Stimulated activated CD4-positive, alpha-beta T cell treated with anti-CD3 and anti-CD28 coated beads, Interleukin-4, amount 100 ng/mL, for 4 hours (primary cell): ENCODE results near the gene TIGD4.

Experiments used
- DNase-seq, 2 experiments: peaks; one replicate each; pipeline ENCODE4 v3.0.0-alpha.2; 2020

The TIGD4 gene

DNA sequence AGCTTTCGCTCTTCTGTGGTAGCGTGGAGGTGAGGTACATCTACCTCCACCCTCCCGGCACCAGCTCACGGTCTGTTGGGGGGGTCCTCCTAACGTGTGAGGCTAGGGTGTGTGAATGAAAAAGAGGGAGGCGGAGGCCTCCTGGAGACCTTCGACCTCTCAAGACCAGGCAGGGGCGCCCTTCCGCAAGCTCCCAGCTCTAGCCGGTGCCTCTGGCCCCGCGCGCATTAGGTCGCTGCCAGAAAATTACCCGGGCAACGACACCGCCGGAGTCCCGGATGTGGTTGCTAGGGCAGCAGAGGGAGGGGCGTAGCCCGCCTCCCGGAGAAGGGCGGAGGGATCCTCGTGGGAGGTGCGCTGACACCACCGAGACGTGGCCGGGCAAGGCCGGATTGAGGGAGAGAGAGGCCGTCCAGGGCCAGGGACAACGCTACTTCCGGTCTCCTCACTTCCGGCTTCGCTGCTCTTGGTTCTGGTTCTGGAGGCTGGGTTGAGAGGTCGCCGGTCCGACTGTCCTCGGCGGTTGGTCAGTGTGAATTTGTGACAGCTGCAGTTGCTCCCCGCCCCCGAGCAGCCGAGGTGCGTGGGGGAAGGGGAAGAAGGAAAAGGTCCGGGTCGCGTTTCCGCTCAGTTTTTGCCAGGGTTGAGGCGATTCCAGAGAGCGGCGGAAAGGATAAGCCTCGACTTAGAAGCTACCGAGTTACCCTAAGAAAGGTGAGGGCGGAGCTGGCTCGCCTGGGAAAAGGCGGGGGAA, at the start of gene TIGD4, which contains the start of gene ARFIP1:
Gene TIGD4, minus strand, starts transcription at position 218 of the 754 bp plus-strand sequence. CDS start 8,726 bp downstream, outside the sequence.
Gene ARFIP1, plus strand, starts transcription at position 442 of the 754 bp plus-strand sequence. CDS start 49,680 bp downstream, outside the sequence.
- DNase-seq, result peak; percentile 87 to 92

DNA sequence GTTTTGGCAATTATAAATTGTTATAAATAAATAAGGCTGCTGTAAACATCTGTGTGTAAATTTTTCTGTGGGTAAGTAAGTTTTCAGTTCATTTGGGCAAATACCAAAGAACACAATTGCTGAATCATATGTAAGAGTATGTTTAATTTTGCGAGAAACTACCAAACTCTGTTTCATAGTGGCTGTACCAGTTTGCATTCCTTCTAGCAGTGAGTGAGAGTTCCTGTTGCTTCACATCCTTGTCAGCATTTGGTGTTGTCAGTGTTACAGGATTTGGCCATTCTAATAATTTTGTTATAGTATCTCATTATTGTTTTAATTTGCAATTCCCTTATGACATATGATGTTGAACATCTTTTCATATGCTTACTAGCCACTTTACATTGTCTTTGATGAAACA, 48.6 kb upstream of the TIGD4 start:
- no peak for DNase-seq

DNA sequence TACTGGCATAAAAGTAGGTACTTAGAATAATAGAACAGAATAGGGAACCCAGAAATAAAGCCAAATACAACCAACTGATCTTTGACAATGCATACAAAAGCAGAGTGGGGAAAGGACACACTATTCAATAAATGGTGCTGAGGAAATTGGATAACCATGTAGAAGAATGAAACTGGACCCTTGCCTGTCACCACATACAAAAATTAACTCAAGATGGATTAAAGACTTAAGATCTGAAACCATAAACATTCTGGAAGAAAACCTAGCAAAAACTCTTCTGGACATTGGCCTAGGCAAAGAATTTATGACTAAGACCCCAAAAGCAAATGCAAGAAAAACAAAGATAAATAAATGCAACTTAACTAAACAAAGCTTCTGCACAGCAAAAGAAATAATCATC, 45.8 kb upstream of the TIGD4 start:
- DNase-seq, result no peak

DNA sequence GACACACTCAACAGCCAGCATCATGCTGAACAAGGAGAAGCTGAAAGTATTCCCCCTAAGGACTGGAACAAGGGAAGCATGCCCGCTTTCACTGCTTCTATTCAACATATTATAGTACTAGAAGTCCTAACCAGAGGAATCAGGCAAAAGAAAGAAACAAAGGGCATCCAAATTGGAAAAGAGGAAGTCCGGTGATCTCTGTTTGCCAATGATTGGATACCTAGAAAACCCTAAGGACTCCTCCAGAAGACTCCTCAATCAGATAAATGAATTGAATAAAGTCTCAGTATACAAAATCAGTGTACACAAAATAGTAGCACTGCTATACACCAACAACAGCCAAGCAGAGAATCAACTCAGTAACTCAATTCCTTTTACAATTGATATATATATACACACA, 45.0 kb upstream of the TIGD4 start:
- DNase-seq, result no peak

DNA sequence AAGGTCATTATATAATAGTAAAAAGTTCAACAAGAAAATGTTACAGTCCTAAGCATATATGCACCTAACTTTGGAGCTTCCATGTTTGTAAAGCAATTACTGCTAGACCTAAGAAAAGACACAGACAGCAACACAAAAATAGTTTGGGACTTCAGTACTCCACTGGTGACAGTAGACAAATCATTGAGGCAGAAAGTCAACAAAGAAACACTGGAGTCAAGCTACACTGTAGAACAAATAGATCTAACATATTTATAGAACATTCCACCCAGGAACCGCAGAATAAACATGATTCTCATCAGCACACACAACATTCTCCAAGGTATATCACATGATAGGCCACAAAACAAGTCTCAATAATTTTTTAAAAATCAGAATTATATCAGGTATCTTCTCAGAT, 42.8 kb upstream of the TIGD4 start:
- DNase-seq, result no peak

DNA sequence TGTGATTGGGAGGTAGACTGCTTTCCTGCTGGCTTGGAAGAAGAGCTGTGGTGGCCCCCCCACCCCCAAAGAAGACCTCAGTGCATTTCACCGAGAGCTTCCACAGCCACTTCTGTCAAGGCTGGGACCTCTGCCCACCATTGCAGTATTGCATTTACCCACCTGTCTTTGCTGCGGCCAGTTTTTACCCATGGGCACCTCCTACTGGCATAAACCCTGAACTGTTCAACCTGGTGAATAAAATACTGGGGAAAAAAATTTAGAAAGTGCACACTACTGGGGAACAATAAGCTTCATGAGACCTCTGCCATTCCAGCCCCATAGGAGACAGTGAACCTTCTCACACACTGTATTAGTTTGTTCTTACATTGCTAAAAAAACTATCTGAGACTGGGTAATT, 40.5 kb upstream of the TIGD4 start:
- DNase-seq, result no peak

DNA sequence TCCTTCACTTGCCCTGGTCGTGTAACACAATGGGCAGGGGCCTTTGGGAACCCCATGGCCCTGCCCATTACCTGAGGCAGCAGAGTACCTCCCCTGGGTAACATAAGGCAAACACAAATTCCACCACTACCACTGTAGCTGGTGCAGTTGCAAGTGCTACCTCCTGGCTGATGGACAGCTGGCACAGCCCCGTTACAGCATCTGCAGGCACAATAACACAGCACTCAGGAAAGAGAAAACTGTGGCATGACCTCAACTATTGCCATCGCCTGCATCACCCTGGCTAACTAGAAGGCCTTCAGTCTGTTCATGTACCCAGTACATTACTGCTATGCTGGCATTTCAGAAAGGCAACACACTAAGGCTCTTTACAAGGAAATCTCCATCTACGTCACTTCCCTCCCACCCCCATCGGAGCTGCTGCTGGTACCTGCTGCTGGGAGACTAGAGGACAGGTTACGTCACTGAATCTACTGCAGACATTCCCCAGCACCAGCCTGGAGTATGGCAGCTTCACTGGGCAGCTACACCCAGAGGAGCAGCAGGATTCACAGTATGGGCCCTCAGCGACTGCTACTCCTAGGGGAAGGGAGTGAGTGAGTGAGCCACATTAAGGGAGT, 39.6 kb upstream of the TIGD4 start:
- no peak for DNase-seq

DNA sequence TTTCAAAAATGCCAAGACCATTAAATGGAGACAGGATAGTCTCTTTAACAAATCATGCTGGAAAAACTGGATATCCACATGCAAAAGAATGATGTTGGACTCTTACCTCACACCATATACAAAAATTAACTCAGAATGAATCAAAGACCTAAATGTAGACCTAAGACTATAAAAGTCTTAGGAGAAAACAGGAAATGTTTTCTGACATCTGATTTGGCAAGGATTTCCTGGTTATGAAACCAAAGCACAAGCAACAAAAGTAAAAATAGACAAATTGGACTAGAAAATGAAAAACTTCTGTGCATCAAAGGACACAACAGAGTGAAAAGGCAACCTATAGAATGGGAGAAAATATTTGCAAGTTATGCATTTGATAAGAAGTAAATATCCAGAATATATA, 37.8 kb upstream of the TIGD4 start:
- no peak for DNase-seq

DNA sequence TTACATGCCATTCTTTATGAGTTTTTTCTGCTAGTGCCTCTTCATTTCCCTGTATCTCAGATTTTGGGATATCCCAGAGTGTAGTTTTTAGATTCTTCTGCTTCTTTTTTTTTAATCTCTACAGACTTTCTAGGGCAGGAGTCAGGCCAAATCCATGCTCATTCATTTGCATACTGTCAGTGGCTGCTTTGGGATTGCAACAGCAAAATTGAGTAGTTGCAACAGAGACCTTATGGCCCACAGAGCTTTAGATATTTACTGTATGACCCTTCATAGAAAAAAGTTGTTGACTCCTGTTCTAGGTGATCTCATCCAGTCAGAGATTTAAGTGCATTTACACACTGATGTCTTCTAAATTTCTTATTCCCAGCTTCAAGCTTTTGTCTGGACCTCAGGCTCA, 35.5 kb upstream of the TIGD4 start:
- DNase-seq, result no peak

DNA sequence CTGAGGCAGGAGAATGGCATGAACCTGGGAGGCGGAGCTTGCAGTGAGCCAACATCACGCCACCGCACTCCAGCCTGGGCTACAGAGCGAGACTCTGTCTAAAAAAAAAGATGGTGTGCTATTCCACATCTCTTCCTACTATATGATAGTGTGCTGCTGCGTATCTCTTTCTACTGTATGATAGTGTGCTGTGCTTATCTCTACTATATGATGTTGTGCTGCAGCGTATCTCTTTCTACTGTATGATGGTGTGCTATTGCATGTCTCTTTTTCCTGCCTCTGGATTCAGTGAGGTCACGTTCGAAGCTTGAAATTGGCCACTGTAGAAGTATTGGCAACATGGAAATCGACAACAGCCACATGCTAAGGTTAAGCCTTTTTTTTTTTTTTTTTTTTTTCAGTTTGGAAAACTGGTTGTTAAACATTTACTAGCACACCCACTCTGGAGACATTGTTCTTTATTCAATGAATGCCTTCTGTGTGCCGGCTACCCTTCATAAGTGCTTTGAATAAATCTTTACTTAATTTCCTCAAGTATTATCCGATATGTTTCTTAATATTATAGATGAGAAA, 31.3 kb upstream of the TIGD4 start:
- no peak for DNase-seq

DNA sequence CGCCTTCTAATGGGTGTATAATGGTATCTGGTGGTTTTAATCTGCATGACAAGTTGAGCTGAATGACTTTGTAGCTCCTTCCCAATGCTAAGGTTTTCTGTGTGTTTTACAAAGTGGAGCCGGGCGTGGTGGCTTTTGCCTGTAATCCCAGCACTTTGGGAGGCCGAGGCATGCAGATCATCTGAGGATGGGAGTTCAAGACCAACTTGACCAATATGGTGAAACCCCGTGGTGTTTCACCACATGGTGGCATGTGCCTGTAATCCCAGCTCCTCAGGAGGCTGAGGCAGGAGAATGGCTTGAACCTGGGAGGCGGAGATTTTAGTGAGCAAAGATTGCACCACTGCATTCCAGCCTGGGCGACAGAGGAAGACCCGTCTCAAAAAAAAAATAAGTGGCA, 29.1 kb upstream of the TIGD4 start:
- DNase-seq, result no peak

DNA sequence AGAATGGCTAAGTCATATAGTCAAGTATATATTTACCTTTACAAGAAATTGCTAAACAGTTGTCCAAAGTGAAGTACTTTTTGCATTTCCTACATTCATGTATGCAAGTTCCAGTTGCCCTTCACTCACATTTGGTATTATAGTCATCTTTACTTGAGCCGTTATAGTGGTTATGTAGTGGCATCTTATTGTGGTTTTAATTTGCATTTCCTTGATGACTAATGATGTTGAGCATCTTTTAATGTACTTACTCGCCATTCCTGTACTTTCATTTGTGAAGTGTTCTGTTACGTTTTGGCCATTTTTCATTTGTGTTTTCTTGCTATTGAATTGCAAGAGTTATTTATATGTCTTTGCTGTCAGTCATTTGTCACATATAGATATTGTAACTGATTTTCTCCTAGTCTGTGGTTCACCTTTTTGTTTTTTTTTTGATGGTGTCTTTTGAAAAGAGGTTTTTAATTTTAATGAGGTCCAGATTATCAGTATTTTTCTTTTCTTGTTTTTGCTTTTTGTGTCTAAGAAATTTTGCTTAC, 27.8 kb upstream of the TIGD4 start:
- DNase-seq, result no peak

DNA sequence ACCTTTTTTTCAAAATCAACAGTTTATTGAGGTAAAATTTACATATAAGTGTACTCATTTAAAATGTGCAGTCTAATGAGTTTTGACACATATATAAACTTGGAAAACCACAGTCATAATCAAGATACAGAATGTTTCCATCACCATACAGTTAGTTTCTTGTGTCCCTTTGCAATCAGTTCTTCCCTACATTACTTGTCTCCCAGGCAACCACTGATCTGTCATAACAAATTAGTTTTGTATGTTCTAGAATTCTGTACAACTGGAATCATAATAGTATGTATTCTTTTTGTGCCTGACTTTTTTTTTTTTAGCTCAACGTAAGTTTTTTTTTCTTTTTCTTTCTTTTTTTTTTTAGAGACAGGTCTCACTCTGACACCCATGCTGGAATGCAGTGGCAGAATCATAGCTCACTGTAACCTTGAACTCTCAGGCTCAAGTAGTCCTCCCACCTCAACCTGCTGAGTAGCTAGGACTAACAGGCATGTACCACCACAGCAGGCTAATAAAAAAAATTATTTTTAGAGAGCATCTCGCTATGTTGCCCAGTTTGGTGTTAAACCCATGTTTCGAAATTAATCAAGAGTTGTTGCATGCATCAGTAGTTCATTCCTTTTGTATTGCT, 27.1 kb upstream of the TIGD4 start:
- no peak for DNase-seq

DNA sequence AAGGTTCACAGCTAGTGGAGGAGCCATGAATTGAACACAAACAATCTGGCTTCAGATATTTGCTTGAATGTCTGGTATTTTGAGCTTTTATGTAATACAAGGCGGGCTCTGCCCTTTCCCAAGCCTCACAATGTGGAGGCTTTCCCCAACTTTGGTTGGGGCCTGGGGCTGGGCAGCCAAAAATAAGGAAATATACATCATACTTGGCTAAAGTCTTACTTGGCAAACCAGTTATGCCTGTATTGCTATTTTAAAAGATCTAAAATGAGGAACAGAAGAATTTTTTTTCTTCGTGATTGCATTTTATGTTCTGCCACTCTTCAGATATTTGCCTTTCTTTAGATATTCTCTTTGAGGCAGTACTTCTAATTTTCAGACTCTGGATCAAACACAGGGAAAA, 26.3 kb upstream of the TIGD4 start:
- no peak for DNase-seq

DNA sequence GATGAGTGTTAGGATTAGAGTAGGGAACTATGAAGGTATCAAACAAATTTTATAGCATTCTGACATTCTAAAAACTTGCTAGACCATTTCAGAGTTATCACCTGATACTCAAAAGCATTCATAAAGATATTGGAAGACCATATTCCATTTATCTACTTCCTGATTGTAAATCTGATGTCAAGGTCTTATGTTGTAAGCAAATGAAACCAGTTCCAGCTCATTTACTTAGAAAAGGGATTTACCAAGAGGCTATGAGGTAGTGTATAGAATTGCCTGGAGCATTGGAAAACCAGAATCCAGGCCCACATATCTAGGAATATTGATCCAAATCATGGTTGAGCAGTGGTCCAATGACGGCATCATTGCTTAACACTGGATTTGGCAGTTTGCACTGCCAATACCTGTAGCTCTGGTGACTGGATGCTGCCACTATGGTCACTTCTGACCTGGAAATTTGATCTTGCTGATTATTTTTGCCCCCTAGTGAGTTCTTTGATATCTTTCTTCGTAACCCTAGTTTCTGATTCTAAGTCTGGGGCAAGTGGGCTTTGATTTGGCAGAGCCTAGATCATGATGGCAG, 25.6 kb upstream of the TIGD4 start:
- no peak for DNase-seq

DNA sequence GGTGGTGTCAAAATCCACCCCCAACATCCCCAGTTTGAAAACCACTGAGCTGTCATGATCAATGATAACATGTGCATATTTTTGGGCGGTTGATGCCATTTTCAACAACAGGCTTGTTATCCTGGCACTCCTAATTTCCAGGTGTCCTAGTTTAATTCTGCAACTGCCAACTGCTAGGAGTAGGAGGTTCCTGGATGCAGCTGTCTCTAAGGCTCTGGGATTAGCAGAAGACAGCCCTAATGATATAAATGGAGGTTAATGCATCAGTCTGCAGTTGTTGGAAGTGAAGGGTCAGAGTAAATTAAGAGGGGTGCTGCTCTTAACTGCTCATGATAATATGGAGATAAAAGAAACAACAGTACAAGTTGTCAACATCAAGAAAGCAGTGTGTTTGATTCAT, 24.0 kb upstream of the TIGD4 start:
- no peak for DNase-seq

DNA sequence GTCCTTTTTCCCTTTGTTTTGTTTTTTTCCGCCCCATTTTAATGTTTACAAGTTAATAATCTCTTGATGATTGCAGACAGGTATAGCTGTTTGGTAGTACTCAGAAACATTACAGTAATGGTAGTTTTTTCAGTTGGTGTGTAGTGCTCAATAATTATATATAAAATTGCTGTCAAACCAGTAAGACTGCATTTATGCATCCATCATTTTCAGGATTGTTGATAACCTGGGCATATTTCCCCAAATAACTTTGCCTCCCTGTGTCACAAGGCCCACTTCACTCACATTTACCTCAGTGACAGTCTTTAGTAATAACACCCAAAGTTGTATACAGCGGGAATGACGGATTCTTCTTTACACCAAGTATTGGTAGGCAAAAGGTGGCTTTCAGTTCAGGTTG, 16.4 kb upstream of the TIGD4 start:
- DNase-seq, result no peak

DNA sequence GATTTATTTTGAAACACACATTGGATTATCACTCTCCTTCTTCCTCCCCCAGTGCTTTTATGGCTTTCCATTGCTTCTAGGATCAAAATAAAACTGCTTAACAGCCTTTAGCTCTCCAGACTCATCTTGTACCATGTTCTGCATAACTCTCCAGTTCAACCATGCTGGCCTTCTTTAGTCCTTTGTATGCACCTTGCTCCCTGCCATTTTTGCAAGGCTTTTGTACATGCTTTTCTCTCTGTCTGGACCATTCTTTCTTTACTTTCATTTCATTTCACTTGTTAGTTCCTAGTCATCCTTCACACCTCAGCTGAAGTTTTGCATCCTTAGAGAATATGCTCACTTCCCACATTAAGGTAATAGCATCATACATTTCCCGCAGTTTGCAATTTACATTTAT, 7.1 kb upstream of the TIGD4 start:
- no peak for DNase-seq

DNA sequence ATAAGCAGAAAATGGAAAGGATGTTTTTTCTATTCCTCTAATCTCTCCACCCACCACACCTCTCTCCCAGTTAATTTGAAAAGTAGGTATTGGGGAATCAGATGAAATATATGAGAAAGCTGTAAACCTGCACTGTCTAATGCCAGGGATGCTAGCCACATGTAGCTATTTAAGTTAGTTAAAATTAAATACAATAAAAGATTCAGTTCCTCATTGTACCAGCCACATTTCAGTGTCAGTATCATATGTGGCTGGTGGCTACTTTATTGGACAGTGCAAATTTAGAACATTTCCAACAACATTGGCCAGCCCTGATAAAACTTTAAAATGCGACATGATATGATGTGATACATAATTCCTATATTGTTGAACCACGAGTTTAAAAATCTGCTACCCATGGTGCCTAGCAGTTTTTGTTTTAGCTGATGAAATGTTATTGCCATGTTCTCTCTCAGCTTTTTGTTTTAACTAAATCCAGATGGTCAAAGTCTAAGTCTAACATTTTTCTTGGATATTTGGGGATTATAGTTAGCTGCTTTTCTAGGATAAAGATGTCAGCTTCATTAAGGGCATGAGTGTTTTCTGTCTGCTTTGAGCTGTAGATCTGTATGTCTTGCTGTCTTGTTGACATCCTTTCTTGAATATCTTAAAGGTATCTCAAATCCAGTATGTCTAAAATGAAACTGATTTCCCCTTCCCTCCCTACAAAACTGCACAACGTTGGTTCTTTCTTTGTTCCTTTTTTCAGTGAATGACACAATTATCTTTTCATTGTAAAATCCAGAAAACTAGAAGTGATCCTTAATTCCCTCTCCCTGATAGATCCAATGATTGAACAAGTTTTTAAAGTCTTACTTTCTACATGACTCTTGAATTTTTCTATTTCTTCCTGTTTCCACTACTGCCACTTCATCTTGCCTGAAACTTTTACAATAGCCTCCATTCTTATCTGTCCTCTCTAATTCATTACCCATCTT, 6.4 kb upstream of the TIGD4 start:
- DNase-seq, result no peak

DNA sequence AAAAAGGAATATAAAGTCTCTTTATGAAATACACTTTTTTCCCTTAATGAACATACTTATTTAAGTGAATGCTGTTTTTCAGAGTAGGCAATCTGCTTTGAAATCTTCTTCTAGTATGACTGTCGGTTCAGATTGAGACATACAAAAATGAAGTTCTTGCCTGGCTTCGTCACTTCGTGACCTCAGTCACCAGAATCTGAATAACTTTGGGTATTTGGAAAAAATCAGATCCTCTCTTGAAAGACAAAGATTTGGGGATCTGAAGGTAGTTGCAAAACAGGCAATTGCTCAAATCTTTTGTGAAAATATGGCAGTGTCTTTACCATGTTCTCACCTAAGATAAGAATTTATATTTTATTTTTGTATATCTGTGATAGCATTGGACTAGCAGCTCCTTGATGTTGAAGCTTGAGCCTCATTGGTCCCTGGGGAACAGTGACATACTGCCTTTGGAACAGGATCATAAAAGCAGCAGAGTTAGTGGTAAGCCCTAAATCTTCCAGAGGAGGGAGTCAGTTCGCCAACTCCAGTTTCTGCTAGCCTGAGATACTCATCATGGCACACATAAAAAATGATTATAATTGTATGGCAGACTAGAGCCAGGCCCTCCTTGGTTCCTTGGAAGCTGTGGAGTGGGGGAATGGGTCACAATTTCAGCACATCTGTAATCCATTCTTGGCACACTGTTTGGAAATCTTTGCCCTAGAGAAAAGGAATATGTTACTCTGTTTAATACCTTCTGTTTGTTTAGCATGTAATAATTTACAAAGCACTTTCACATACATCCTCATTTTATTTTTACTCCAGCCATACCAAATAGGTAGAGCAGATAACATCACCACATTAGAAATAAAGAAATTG, 5.2 kb upstream of the TIGD4 start:
- DNase-seq, result no peak

DNA sequence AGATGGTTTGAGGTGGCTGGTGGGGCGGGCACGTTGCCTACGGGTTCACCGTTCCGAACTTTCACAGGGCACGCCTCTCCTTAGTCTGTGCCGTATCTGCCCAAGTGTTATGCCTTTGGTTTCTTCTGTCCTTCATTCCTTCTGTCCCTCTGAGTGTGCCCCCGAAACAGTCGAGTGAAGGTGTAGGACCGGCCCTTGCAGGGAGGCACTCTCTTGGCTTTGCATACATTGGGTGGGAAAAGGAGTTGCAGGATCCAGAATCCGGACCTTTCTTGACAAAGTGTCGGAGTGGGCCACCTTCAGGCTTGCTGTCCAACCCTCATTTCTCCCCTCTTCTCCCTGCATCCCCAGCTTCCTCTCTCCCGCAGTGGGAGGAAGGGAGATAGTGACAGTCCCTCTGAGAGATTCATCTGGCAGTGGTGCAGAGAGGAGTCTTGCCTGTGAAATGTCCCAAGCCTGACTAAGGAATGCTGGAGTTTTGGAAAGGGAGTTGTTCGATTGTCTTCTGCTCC, 793 bp upstream of the TIGD4 start:
- DNase-seq, result no peak
